ENCODE results near the gene EIF2B2. TPM values are rescaled to one million over a fixed set of nuclear protein-coding genes. Genes with fewer than 3 reads are reported as not detected.

Gene EIF2B2
- total RNA-seq: 10 to 100 TPM; 32.3 to 38.6 (median 34.7) TPM

DNA sequence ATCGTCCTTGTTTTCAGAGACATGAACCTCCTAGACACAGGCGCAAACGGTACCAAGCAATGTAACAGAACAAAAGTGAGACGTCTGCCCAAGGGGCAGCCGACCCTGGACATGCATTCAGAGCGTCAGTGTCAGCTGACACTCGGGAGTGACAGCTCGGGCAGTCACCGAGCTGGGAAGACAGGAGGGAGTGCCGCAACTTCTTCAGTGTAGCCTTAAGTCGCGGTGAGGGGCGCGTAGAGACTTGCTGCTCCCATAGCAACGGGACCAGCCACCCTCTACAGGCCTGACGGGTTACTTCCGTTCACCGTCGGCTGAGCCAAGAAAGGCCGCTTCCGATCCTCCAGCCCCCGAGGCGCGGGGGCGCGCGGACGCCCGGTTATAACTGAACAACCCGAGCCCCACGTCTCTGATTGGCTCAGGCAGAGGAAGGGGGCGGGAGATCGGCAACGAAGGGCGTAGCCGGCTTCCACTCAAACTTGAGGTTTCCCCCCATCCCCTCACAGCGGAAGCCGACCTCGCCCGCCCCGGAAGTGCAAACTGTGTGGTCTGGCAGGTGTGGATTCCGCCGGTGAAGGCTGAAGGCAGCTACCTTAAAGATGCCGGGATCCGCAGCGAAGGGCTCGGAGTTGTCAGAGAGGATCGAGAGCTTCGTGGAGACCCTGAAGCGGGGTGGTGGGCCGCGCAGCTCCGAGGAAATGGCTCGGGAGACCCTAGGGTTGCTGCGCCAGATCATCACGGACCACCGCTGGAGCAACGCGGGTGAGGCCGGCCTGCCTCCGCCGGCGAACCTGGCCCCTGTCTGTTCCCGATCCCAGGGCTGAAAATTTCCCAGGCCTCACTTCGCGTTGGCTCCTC is at the start of gene EIF2B2:
EIF2B2 (plus strand) TSS at position 530 of the 858 bp plus-strand sequence; CDS start at position 600, 70 bp downstream.
- Histone ChIP-seq H3K36me3 (peaks cover 0 to 26% (median 0%) of the 10 kb centered on the region in 3 donors), H3K9me3 (no peaks in the 10 kb centered on the region), H3K27me3 (no peaks in the 10 kb centered on the region), H3K4me1 (peaks cover 0 to 10% (median 0%) of the 10 kb centered on the region in 4 donors), H3K4me3 (peak within 1 kb of the TSS; percentile 61 to 96 (median 76)), H3K27ac (peak within 1 kb of the TSS; percentile 74 to 83 (median 79))
- TF ChIP-seq POLR2A (IDR thresholded peaks at IDR 0.05): peak; percentile 31 to 55
- TF ChIP-seq, protein P1, sequence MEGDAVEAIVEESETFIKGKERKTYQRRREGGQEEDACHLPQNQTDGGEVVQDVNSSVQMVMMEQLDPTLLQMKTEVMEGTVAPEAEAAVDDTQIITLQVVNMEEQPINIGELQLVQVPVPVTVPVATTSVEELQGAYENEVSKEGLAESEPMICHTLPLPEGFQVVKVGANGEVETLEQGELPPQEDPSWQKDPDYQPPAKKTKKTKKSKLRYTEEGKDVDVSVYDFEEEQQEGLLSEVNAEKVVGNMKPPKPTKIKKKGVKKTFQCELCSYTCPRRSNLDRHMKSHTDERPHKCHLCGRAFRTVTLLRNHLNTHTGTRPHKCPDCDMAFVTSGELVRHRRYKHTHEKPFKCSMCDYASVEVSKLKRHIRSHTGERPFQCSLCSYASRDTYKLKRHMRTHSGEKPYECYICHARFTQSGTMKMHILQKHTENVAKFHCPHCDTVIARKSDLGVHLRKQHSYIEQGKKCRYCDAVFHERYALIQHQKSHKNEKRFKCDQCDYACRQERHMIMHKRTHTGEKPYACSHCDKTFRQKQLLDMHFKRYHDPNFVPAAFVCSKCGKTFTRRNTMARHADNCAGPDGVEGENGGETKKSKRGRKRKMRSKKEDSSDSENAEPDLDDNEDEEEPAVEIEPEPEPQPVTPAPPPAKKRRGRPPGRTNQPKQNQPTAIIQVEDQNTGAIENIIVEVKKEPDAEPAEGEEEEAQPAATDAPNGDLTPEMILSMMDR (IDR thresholded peaks at IDR 0.05): peak in 5 of 6 experiments; percentile 5 to 54 (median 41)
- peak; percentile 97 to 100 (median 97) for DNase-seq

DNA sequence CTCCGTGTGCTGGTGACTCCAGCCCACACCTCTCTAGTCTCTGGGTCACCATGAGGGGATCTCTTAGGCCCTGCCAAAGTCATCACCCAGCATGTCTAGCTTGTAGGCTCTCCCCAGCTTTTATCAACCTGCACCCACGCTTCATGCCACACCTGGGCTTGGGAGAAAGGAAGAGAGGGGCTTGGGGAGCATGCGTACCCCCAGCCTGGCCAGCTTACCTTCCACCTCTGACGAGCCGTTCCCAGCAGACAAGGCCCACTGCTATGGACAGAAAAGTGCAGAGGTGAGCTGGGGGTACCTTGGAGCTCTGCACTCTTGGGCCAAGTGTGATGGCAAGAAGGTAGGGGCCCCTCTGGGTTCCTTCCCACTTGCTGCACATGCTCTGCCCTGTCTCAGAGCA is 49.0 kb upstream of the EIF2B2 start:
- no peaks in the 10 kb centered on the region for H3K36me3 ChIP-seq
- no peak overlapping the region for H3K27ac ChIP-seq
- DNase-seq: no peak
- H3K4me3 ChIP-seq: peak overlapping the region; percentile 32 to 68 (median 66)
- no peaks in the 10 kb centered on the region for H3K9me3 ChIP-seq
- H3K4me1 ChIP-seq: peaks cover 5 to 34% (median 11%) of the 10 kb centered on the region in 4 donors
- H3K27me3 ChIP-seq: no peaks in the 10 kb centered on the region
- no peak for TF ChIP-seq POLR2A (IDR thresholded peaks at IDR 0.05)
- TF ChIP-seq, protein P1 (IDR thresholded peaks at IDR 0.05): no peak

DNA sequence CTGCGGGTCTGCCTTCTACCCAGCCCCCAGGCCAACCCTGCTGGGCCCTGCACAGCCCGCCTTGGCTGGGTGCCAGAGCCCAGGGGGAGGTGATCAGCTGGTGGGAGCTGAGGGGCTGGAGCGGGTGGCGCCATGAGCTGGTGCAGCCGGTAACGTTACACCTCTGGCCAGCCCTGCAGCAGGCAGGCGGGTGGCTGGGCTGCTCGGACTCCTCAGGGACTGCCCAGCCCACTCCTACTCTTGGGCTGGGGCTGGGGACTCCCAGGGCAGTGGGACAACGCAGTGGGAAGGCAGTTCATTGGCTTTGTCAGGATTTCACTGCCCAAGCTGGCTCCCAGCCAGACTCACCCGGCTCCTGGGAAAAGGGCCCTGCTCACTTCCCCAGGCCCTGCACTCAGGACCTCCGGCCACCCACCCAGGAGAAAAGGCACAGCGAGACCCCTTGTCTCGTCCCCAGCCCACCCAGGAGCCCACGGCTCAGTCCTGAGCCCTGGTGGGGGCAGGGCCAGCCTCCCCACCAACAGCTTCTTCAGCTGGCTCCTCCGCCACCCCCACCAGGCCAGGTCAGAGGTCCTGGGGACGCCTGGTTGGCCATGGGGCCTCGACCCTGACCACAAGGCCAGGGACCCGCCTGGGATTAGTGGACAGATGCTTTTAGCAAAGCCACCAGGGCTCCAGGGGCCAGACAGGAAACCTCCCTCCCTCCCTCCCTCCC is 48.3 kb upstream of the EIF2B2 start:
- peaks cover 5 to 34% (median 11%) of the 10 kb centered on the region in 4 donors for H3K4me1 ChIP-seq
- TF ChIP-seq, protein P1 (IDR thresholded peaks at IDR 0.05): no peak
- no peak for TF ChIP-seq POLR2A (IDR thresholded peaks at IDR 0.05)
- H3K27me3 ChIP-seq: no peaks in the 10 kb centered on the region
- peak overlapping the region; percentile 32 to 68 (median 66) for H3K4me3 ChIP-seq
- no peak for DNase-seq
- no peaks in the 10 kb centered on the region for H3K36me3 ChIP-seq
- H3K27ac ChIP-seq: peak overlapping the region in 3 of 4 donors; percentile 1 to 64 (median 33)
- no peaks in the 10 kb centered on the region for H3K9me3 ChIP-seq

DNA sequence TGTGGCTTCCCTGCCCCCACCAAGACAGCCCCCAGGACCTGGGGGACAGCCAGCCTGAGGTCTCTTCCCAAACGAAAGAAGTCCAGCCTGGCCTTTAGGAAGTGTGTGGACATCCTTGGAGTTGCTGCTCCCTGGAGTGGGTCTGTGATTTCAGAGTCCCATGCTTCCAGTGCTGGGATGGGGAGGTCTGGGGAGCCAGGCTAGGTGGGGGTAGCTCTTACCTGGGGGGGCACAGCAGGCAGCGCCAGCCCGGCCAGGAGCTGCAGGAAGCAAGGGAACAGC is 47.8 kb upstream of the EIF2B2 start:
- no peak for DNase-seq
- Histone ChIP-seq H3K27ac (peak overlapping the region in 3 of 4 donors; percentile 1 to 64 (median 21)), H3K9me3 (no peaks in the 10 kb centered on the region), H3K4me1 (peaks cover 5 to 34% (median 11%) of the 10 kb centered on the region in 4 donors), H3K36me3 (no peaks in the 10 kb centered on the region), H3K4me3 (peak overlapping the region; percentile 32 to 68 (median 66)), H3K27me3 (no peaks in the 10 kb centered on the region)
- TF ChIP-seq POLR2A (IDR thresholded peaks at IDR 0.05): no peak
- TF ChIP-seq, protein P1 (IDR thresholded peaks at IDR 0.05): no peak

DNA sequence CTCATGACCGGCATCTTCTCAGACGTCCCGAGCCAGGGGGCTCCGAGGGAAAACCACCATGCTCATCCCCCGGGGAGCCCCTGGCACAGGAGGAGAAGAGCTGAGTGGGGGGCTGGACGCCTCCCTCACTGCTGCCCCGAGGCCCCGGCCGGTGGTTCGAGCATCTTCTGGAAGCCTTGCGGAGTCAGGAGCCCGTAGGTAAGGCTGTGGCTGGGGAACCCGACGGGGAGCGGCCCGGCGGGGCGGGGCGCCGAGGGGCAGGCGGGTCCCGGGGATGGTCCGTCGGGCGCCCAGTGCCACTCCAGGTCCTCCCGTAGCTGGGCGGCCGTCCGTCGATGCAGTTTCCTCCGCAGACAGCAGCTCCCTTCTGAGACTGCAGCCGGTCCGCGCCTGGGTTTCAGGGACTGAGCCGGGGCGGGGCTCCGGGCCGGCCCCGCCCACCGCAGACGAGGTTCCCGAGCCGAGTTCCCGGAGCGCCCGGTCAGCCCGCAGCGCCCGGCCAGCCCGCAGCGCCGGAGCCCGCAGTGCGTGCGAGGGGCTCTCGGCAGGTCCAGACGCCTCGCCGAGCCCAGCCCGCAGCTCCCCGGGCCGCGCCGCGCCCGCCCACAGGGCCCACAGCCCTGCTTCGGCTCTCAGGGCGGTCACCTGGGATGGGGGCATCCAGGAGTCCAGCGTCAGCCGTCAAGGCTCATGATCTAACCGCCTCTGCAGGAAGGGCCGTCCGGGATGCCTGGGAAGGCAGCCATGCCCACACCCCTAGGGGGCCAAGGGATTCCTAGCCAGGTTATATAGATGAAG is 47.3 kb upstream of the EIF2B2 start, which contains the start of gene PGF:
PGF (minus strand) TSS at position 369 of the 798 bp plus-strand sequence; CDS start at position 14, 355 bp downstream.
- Histone ChIP-seq H3K27me3 (no peaks in the 10 kb centered on the region), H3K27ac (peak within 1 kb of the TSS in 3 of 4 donors; percentile 1 to 64 (median 33)), H3K36me3 (no peaks in the 10 kb centered on the region), H3K4me3 (peak within 1 kb of the TSS; percentile 32 to 68 (median 66)), H3K9me3 (no peaks in the 10 kb centered on the region), H3K4me1 (peaks cover 5 to 29% (median 11%) of the 10 kb centered on the region in 4 donors)
- TF ChIP-seq POLR2A (IDR thresholded peaks at IDR 0.05): peak; percentile 18 to 54
- TF ChIP-seq, protein P1 (IDR thresholded peaks at IDR 0.05): no peak
- DNase-seq: peak; percentile 53 to 85 (median 85)
